ENCODE measurements around the gene ZNF438.

GRCh38 chr10:30978843-30979242 lies 52.8 kb downstream of the ZNF438 start:
- TF ChIP-seq CTCF (IDR thresholded peaks at IDR 0.05) (no peak), POLR2A (IDR thresholded peaks at IDR 0.05) (no peak)
